Cardiac muscle cell (in vitro differentiated cells and primary cell): ENCODE results near the gene COL16A1. TPM values are rescaled to one million over a fixed set of nuclear protein-coding genes. Genes with fewer than 3 reads are reported as not detected.

ENCODE experiments used
- DNase-seq, 2 donors: peaks; one replicate each; pipeline versions ENCODE4 v3.0.0 to v3.0.0-alpha.2; 2010 to 2017; ENCODE audit warnings: low read depth in 1 of 2, low spot score in 1 of 2
- H3K27ac ChIP-seq: fragments of 200-600 bp; sonication (generic); 2 replicates; pipeline ENCODE4 v1.5.1; 2016
- H3K27me3 ChIP-seq: fragments of 200-600 bp; sonication (generic); 2 replicates; pipeline ENCODE4 v1.6.0; 2016; ENCODE audit warnings: control low read depth
- H3K36me3 ChIP-seq: fragments of 200-600 bp; sonication (generic); 2 replicates; pipeline ENCODE4 v1.5.1; 2016; ENCODE audit warnings: control low read depth
- H3K4me1 ChIP-seq: fragments of 200-600 bp; sonication (generic); 2 replicates; pipeline ENCODE4 v1.8.1; 2017; ENCODE audit warnings: low read depth, mild to moderate bottlenecking, mixed run types
- H3K4me3 ChIP-seq: fragments of 200-600 bp; sonication (generic); 2 replicates; pipeline ENCODE4 v1.5.1; 2016; ENCODE audit warnings: mild to moderate bottlenecking
- H3K9me3 ChIP-seq: fragments of 200-600 bp; sonication (generic); 2 replicates; pipeline ENCODE4 v1.5.1; 2017; ENCODE audit warnings: low read depth, mild to moderate bottlenecking, control low read depth
- CTCF ChIP-seq: IDR thresholded peaks from 2 replicates; pipeline ENCODE4 v1.5.1; 2012; ENCODE audit warnings: low read depth, mild to moderate bottlenecking, low read length
- polyA plus RNA-seq: library from polyadenylated mRNA; unstranded; fragments of >200 nt; fragmentation: Nextera tagmentation; extraction: Ambion mirVana; gene quantifications from 2 replicates; pipeline ENCODE4 v1.2.1, GENCODE V29; 2016
- total RNA-seq: library from RNA; depleted of rRNA; stranded (reverse); fragments of >200 nt; gene quantifications from 2 replicates; pipeline ENCODE4 v1.2.3, GENCODE V29; 2016

Gene COL16A1
- total and polyA plus RNA-seq, 2 experiments from 2014 or later, result 119 to 120 TPM

- Histone ChIP-seq H3K27me3 (no peaks in the 10 kb centered on the region), H3K4me3 (no peak overlapping the region), H3K27ac (no peak overlapping the region), H3K36me3 (no peaks in the 10 kb centered on the region), H3K9me3 (no peaks in the 10 kb centered on the region), H3K4me1 (peaks cover 7% of the 10 kb centered on the region)
- DNase-seq, result no peak
- no peak for TF ChIP-seq CTCF
Observed at GRCh38 chr1:31697369-31697984, 6.3 kb downstream of the COL16A1 start.

DNA sequence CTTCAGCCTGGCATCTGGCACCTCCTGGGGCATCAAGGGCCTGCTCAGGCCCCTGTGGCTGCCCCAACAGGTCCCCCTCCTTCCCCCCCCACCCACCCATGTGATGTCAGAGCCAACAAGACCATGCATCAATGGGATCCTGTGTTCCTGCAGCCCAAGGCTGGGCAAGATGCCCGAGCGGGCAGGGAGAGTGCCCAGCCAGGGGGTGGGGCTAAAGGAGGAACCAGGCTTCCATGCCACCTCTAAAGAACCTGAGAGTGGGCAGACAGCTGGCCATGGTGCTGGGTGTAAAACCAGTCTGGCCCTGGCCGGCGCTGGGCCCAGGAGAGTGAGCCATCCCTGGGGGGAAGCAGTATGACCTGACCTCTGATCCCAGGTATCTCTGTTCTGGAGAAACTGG is 7.6 kb downstream of the COL16A1 start:
- no peak for DNase-seq
- no peaks in the 10 kb centered on the region for H3K27me3 ChIP-seq
- H3K9me3 ChIP-seq, result no peaks in the 10 kb centered on the region
- H3K27ac ChIP-seq, result no peak overlapping the region
- no peak for TF ChIP-seq CTCF
- H3K36me3 ChIP-seq, result no peaks in the 10 kb centered on the region
- no peak overlapping the region for H3K4me3 ChIP-seq
- H3K4me1 ChIP-seq, result peaks cover 7% of the 10 kb centered on the region

- no peak overlapping the region for H3K27ac ChIP-seq
- no peak for DNase-seq
- H3K4me1 ChIP-seq, result peaks cover 7% of the 10 kb centered on the region
- no peak for TF ChIP-seq CTCF
- no peaks in the 10 kb centered on the region for H3K9me3 ChIP-seq
- H3K4me3 ChIP-seq, result no peak overlapping the region
- H3K36me3 ChIP-seq, result no peaks in the 10 kb centered on the region
- H3K27me3 ChIP-seq, result no peaks in the 10 kb centered on the region
Observed at GRCh38 chr1:31695327-31695726, 8.5 kb downstream of the COL16A1 start.

DNA sequence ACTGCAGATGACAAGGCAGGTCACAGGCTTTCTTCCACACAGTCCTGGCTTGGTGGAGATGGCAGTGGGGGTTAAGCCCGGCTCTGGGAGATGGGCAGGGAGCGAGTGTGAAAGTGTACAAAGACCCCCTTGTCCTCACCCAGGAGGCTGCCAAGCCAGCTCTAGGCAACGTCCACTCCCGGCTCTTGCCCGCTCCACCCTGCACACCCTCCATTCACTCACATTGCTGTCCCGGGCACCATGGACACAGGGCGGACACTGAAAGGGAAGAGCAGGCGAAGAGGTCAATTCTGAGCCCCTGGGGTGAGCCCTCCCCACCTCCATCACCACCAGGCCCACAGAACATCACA is 8.9 kb downstream of the COL16A1 start:
- Histone ChIP-seq H3K4me3 (no peak overlapping the region), H3K4me1 (peaks cover 7% of the 10 kb centered on the region), H3K27me3 (no peaks in the 10 kb centered on the region), H3K36me3 (no peaks in the 10 kb centered on the region), H3K27ac (no peak overlapping the region), H3K9me3 (no peaks in the 10 kb centered on the region)
- TF ChIP-seq CTCF, result no peak
- no peak for DNase-seq

DNA sequence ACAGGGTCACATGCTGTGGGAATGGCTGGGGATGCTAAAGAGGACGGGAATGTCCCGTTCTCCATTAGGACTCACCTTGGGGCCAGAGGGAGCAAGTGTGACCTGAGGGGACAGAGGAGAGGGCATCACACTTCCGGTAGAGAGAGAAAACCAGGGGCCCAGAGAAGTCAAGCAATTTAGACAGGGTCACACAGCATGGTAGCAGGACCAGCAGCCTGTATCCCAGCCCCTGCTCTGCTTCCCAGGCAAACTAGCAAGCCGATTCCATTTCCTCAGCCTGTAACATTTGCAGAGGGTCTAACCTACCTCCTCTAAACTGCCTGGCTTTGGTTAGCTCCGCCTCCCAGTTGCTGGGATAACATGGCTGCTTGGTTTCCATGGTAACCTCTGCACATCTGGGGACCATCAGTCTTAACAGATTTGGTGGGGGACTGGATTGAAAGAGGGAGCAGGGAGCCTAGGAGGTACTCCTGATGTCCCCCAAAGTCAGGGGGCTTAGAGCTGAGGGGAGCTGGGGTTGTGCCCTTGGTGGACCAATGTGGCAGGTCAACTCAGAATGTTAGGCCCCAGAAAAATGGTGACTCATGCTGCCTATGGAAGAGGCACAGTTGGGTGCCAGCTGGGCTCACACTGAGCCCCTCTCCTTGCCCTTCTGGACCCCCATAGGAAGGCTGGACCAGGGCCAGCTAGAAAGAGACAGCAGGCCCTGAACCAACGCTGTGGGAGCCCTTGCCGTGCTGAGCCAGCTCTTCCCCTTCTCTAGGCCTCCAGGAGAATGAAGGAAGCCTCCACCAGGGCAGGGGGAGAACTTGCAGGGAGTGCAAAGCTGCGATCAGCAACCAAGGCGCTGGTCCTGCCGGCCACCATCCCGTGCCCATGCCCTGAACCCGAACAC is 9.5 kb downstream of the COL16A1 start:
- H3K36me3 ChIP-seq, result no peaks in the 10 kb centered on the region
- H3K4me3 ChIP-seq, result no peak overlapping the region
- no peak for DNase-seq

More for the DNA sequence above, 9.5 kb downstream of the COL16A1 start:
- no peaks in the 10 kb centered on the region for H3K27me3 ChIP-seq
- TF ChIP-seq CTCF, result no peak
- H3K27ac ChIP-seq, result no peak overlapping the region
- H3K9me3 ChIP-seq, result no peaks in the 10 kb centered on the region
- H3K4me1 ChIP-seq, result peaks cover 7% of the 10 kb centered on the region
